ENCODE results near the gene OXTR. TPM values are rescaled to one million over a fixed set of nuclear protein-coding genes. Genes with fewer than 3 reads are reported as not detected.

The OXTR gene
- total RNA-seq, result 23.8 and 24.0 TPM in 2 replicates
- long read RNA-seq, partial matches to known transcripts, result 6 of 11 reads
- long read RNA-seq, other reads (novel, unspliced or antisense), result 5 of 11 reads

DNA sequence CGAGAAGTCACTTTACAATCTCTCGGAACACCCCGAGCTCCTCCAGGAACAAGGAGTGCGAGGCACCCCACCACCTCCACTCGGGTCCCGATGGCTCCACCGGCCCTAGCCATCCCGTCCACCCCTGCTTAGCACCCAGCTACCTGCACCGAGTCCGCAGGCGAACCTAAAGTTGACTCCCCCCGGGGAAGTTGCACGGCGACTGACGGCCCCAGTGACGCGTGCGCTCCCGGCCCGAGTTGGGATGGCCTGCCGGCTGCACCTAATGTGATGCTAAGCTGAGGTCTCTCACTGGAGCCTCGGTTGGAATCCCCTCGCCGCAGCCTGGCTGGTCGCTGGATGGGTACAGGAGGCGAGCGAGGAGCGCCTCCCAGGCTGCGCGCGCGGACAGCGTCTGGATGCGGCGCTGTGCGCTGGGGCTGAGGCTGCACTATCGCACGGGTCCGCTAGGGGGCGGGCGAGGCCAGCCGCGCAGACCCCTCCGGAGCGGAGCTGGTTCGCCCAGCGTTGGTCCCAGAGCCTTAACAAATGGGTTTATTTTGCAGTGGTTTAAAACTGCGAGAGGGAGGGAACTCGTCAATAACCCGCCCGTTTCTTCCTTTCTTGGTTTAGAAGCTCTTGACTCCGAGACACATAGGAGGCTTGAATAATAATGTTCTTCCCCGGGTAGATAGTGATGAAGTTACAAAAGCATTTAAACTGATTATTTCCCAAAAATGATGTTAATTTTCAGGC, at the start of gene OXTR:
OXTR (minus strand) TSS at position 526 of the 735 bp plus-strand sequence. CDS start 1,426 bp downstream, outside the sequence.
- peaks cover 5% of the 10 kb centered on the region for H3K36me3 Mint-ChIP-seq (ENCODE audit: unreplicated experiment)
- TF ChIP-seq CTCF (IDR thresholded peaks at IDR 0.05), result peak; percentile 100
- peaks cover 43% of the 10 kb centered on the region for H3K4me1 Mint-ChIP-seq (ENCODE audit: unreplicated experiment)
- peak within 1 kb of the TSS; percentile 83 for H3K4me3 Mint-ChIP-seq (ENCODE audit: unreplicated experiment)
- peak within 1 kb of the TSS; percentile 72 for H3K27ac Mint-ChIP-seq (ENCODE audit: unreplicated experiment)
- no peaks in the 10 kb centered on the region for H3K9me3 Mint-ChIP-seq (ENCODE audit: unreplicated experiment)
- no peaks in the 10 kb centered on the region for H3K27me3 Mint-ChIP-seq (ENCODE audit: unreplicated experiment)
- DNase-seq (ENCODE audit: extremely low spot score, unreplicated experiment), result peak; percentile 95

DNA sequence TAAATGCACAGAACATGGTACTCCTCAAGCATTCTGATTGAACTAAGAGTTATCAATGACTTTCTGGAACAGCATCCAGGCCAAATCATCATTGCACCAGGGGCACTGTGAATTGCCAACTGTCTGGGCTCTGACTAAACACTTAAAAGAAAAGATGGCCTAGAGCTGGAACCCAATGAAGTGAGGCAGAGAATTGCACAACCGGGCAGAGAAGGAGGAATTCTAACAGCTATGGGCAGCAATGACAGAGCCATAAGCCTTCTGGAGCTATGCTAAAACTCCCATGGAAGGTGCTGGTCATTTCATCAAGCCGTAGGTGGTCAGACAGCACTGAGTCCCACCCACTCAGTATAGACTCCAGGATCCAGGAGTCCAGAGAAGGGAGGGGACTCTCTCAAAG, 48.1 kb upstream of the OXTR start:
- Mint-ChIP-seq H3K27me3 (ENCODE audit: unreplicated experiment) (no peaks in the 10 kb centered on the region), H3K4me3 (ENCODE audit: unreplicated experiment) (no peak overlapping the region), H3K36me3 (ENCODE audit: unreplicated experiment) (peaks cover 6% of the 10 kb centered on the region), H3K4me1 (ENCODE audit: unreplicated experiment) (peaks cover 11% of the 10 kb centered on the region), H3K27ac (ENCODE audit: unreplicated experiment) (no peak overlapping the region), H3K9me3 (ENCODE audit: unreplicated experiment) (peaks cover 30% of the 10 kb centered on the region)
- no peak for DNase-seq (ENCODE audit: extremely low spot score, unreplicated experiment)
- TF ChIP-seq CTCF (IDR thresholded peaks at IDR 0.05), result no peak

GRCh38 chr3:8816106-8816505, 46.7 kb upstream of the OXTR start:
- no peaks in the 10 kb centered on the region for H3K27me3 Mint-ChIP-seq (ENCODE audit: unreplicated experiment)
- peaks cover 6% of the 10 kb centered on the region for H3K36me3 Mint-ChIP-seq (ENCODE audit: unreplicated experiment)
- H3K27ac Mint-ChIP-seq (ENCODE audit: unreplicated experiment), result no peak overlapping the region
- no peak overlapping the region for H3K4me3 Mint-ChIP-seq (ENCODE audit: unreplicated experiment)
- H3K9me3 Mint-ChIP-seq (ENCODE audit: unreplicated experiment), result peaks cover 19% of the 10 kb centered on the region
- no peak for TF ChIP-seq CTCF (IDR thresholded peaks at IDR 0.05)
- no peaks in the 10 kb centered on the region for H3K4me1 Mint-ChIP-seq (ENCODE audit: unreplicated experiment)
- DNase-seq (ENCODE audit: extremely low spot score, unreplicated experiment), result no peak

- no peak overlapping the region for H3K4me3 Mint-ChIP-seq (ENCODE audit: unreplicated experiment)
- H3K36me3 Mint-ChIP-seq (ENCODE audit: unreplicated experiment), result peaks cover 4% of the 10 kb centered on the region
These were observed 44.0 kb upstream of the OXTR start for GRCh38 chr3:8813411-8813810.

More at GRCh38 chr3:8813411-8813810, 44.0 kb upstream of the OXTR start:
- no peak for TF ChIP-seq CTCF (IDR thresholded peaks at IDR 0.05)
- H3K4me1 Mint-ChIP-seq (ENCODE audit: unreplicated experiment), result no peaks in the 10 kb centered on the region
- no peaks in the 10 kb centered on the region for H3K27me3 Mint-ChIP-seq (ENCODE audit: unreplicated experiment)
- H3K9me3 Mint-ChIP-seq (ENCODE audit: unreplicated experiment), result peaks cover 5% of the 10 kb centered on the region
- DNase-seq (ENCODE audit: extremely low spot score, unreplicated experiment), result no peak
- H3K27ac Mint-ChIP-seq (ENCODE audit: unreplicated experiment), result no peak overlapping the region
